Activated CD4-positive, alpha-beta T cell treated with anti-CD3 and anti-CD28 coated beads for 1 hour (primary cell): ENCODE data around the gene FAM83E.

Source experiments
- DNase-seq: peaks from one replicate; pipeline ENCODE4 v3.0.0-alpha.2; 2020

The FAM83E gene

DNA sequence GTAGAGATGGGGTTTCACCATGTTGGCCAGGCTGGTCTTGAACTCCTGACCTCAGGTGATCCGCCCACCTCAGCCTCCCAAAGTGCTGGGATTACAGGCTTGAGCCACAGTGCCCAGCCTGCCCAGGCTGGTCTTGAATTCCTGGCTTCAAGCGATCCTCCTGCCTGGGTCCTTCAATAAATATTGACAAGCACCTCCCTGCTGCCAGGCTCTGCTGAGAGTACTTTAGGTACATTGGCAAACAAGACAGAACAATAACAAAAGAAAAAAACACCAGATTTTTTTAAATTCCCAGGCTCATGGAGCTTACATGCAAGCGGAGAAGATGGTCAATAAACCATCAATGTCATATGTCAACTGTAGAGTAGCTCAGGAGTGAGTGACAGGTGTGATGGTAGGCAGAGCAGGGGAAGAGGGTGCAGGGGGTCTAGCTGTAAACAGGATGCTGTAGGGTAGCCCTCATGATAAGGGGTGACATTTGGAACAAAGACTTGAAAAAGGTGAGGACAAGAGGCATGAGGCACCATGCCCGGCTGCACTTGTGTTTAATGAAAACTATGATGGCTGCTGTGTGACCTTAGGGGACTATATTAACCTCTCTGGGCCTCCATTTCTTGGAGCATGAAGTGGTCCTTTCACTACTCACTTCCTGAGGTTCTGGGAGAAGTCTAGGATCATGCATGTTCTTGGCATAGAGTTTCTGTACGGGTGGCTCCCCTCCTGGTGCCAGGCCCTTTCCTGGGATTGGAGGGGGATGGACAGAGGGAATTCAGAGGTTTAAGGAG lies 43.3 kb downstream of the FAM83E start:
- DNase-seq = no peak

DNA sequence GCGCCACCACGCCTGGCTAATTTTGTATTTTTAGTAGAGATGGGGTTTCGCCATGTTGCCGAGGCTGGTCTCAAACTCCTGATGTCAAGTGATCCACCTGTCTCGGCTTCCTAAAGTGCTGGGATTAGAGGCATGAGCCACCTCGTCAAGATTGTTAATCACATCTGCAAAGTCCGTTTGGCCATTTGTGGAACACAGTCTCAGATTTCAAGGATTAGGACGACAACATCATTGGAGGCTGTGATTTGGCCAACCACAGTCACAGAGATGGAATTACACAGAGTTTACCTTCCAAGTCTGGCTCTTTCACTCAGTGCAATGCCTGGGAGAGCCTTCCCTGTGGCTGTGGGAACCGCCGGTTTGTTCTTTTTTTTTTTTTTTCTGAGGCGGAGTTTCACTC lies 45.1 kb downstream of the FAM83E start:
- no peak for DNase-seq

DNA sequence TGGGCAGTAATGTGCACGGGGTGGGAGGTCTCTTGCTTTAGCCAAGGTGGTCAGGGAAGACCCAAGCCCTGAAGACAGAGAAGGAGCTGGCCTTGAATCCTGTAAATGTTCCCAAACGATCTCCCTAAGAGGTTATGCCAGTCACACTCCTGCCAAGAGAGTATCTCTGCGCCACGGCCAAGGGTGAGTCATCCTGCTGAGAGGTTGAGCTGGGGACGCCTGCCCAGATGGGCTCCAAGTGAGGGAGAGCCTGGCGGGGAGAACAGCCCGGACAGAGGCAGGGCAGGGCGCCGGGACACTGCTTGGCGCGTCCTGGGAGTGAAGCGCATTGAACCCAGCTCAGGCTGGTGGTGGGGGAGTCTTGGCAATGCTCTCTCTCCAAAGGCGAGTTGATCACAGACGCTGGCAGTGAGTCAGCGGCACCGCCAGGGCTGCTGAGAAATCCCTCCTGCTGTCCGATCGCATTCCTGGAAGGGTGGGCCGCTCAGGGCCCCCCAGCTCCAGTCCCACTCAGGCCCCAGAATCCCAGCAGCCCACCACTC lies 46.5 kb downstream of the FAM83E start:
- no peak for DNase-seq

DNA sequence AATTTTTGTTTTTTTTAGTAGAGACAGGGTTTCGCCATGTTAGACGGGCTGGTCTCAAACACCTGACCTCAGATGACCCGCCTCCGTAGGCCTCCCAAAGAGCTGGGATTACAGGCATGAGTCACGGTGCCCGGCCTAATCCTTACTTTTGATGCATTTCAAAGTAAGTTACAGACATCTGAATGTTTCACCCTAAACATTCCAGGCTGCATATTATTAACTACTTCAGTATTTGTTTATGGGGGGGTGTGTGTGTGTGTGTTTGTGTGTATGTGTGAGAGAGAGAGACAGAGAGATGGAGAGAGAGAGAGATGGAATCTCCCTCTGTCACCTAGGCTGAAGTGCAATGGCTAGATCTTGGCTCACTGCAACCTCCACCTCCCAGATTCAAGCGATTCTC lies 49.8 kb downstream of the FAM83E start:
- no peak for DNase-seq
